Chondrocyte (in vitro differentiated cells): ENCODE measurements around the gene NSUN2. TPM values are rescaled to one million over a fixed set of nuclear protein-coding genes. Genes with fewer than 3 reads are reported as not detected.

Experiments used
- DNase-seq: peaks from one replicate; pipeline ENCODE4 v3.0.0; 2021; ENCODE audit warnings: mixed read lengths, low spot score
- H3K27ac Mint-ChIP-seq: one replicate; pipeline ENCODE4 v1.8.0; 2021; ENCODE audit warnings: mild to moderate bottlenecking, moderate library complexity, mixed read lengths; ENCODE audit not compliant: unreplicated experiment
- H3K27me3 Mint-ChIP-seq: 2 replicates; pipeline ENCODE4 v1.8.0; 2021; ENCODE audit warnings: low read depth, mixed read lengths
- H3K36me3 Mint-ChIP-seq: 2 replicates; pipeline ENCODE4 v1.8.0; 2021; ENCODE audit warnings: low read depth, mixed read lengths
- H3K4me1 Mint-ChIP-seq: 2 replicates; pipeline ENCODE4 v1.8.0; 2021; ENCODE audit warnings: low read depth, mild to moderate bottlenecking, mixed read lengths
- H3K4me3 Mint-ChIP-seq: one replicate; pipeline ENCODE4 v1.8.0; 2021; ENCODE audit warnings: mild to moderate bottlenecking, moderate library complexity, mixed read lengths; ENCODE audit not compliant: unreplicated experiment
- H3K9me3 Mint-ChIP-seq: 2 replicates; pipeline ENCODE4 v1.8.0; 2021; ENCODE audit warnings: low read depth, mixed read lengths
- CTCF ChIP-seq: fragments of 200-600 bp; sonication (generic); IDR thresholded peaks from 2 replicates; pipeline ENCODE4 v1.5.0; 2021; ENCODE audit warnings: antibody characterized with exemption, mild to moderate bottlenecking, moderate library complexity
- total RNA-seq: library from RNA; stranded (reverse); gene quantifications from 3 replicates; pipeline ENCODE4 v1.2.1, GENCODE V29; 2021

NSUN2 gene
- total RNA-seq, 1 donor from 2014 or later, result 48.7 TPM

- no peaks in the 10 kb centered on the region for H3K9me3 Mint-ChIP-seq
- peaks cover 16% of the 10 kb centered on the region for H3K4me1 Mint-ChIP-seq
- H3K4me3 Mint-ChIP-seq, result no peak overlapping the region
- H3K27ac Mint-ChIP-seq, result no peak overlapping the region
- no peak for DNase-seq
- H3K27me3 Mint-ChIP-seq, result peaks cover 54% of the 10 kb centered on the region
- H3K36me3 Mint-ChIP-seq, result no peaks in the 10 kb centered on the region
- no peak for TF ChIP-seq CTCF
These were observed 51.8 kb downstream of the NSUN2 start for GRCh38 chr5:6581090-6581489.

DNA sequence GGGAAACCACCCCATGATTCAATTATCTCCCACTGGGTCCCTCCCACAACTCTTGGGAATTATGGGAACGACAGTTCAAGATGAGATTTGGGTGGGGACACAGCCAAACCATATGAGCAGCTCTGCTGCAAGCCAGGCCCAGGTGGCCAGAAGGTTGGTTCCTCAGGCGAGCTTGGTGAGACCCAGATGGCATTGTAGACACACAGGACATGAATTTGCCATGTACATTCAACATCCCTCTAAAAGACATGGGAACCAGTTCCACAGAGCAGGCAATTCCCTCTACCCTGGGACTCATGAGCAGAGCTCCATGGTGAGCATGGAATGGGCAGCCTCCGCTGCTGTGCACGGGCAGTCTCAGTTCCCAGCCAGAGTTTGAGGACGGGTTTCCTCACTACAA lies 53.3 kb downstream of the NSUN2 start:
- Mint-ChIP-seq H3K4me1 (peaks cover 16% of the 10 kb centered on the region), H3K9me3 (no peaks in the 10 kb centered on the region), H3K4me3 (no peak overlapping the region), H3K27ac (no peak overlapping the region), H3K36me3 (no peaks in the 10 kb centered on the region), H3K27me3 (peaks cover 45% of the 10 kb centered on the region)
- no peak for DNase-seq
- TF ChIP-seq CTCF, result no peak

GRCh38 chr5:6578676-6579343 lies 54.0 kb downstream of the NSUN2 start:
- no peak for DNase-seq
- peaks cover 42% of the 10 kb centered on the region for H3K27me3 Mint-ChIP-seq
- no peaks in the 10 kb centered on the region for H3K36me3 Mint-ChIP-seq
- H3K4me1 Mint-ChIP-seq, result peaks cover 16% of the 10 kb centered on the region
- H3K4me3 Mint-ChIP-seq, result no peak overlapping the region
- no peak overlapping the region for H3K27ac Mint-ChIP-seq
- TF ChIP-seq CTCF, result no peak
- no peaks in the 10 kb centered on the region for H3K9me3 Mint-ChIP-seq

DNA sequence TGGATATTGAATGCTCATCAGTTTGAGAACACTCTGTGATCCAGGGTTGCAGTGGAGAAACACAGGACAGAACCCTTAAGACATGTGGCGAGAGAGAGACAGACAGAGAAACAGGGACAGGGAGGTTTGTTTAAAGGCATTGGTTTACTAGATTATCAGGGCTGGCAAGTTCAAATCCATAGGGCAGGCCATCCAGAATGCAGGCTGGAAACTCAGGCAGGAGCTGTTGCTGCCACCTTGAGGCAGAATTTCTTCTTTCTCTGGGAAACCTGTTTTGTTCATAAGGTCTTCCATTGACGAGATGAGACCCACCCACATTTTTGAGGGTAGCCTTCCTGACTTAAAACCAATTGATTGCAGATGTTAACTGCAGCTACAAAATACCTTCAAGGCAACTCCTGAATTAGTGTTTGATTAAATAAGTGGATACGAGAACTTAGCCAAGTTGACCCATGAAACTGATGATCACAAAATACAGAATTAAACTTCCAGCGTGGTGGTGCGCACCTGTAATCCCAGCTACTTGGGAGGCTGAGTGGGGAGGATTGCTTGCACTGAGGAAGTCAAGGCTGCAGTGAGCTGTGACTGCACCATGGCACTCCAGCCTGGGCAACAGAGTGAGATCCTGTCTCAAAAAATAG lies 55.9 kb downstream of the NSUN2 start:
- Mint-ChIP-seq H3K27me3 (peaks cover 47% of the 10 kb centered on the region), H3K4me3 (no peak overlapping the region), H3K27ac (no peak overlapping the region), H3K36me3 (no peaks in the 10 kb centered on the region), H3K9me3 (no peaks in the 10 kb centered on the region), H3K4me1 (peaks cover 10% of the 10 kb centered on the region)
- peak; percentile 82 for TF ChIP-seq CTCF
- no peak for DNase-seq

GRCh38 chr5:6574537-6575245 lies 58.2 kb downstream of the NSUN2 start:
- H3K36me3 Mint-ChIP-seq, result no peaks in the 10 kb centered on the region
- TF ChIP-seq CTCF, result no peak
- no peak overlapping the region for H3K27ac Mint-ChIP-seq
- no peaks in the 10 kb centered on the region for H3K4me1 Mint-ChIP-seq
- no peak overlapping the region for H3K4me3 Mint-ChIP-seq
- no peak for DNase-seq
- no peaks in the 10 kb centered on the region for H3K9me3 Mint-ChIP-seq
- H3K27me3 Mint-ChIP-seq, result peaks cover 41% of the 10 kb centered on the region
